NCI-H2081 treated with DMSO at 0.1 percent for 48 hours (cell line): ENCODE results near the gene ZSCAN26.
A peak's percentile ranks its signal among the peaks of the same experiment; 100 is the strongest.

Source experiments
- DNase-seq: peaks from one replicate; lab custom pipeline; 2025; lab: John Stamatoyannopoulos, UW

The ZSCAN26 gene

DNA sequence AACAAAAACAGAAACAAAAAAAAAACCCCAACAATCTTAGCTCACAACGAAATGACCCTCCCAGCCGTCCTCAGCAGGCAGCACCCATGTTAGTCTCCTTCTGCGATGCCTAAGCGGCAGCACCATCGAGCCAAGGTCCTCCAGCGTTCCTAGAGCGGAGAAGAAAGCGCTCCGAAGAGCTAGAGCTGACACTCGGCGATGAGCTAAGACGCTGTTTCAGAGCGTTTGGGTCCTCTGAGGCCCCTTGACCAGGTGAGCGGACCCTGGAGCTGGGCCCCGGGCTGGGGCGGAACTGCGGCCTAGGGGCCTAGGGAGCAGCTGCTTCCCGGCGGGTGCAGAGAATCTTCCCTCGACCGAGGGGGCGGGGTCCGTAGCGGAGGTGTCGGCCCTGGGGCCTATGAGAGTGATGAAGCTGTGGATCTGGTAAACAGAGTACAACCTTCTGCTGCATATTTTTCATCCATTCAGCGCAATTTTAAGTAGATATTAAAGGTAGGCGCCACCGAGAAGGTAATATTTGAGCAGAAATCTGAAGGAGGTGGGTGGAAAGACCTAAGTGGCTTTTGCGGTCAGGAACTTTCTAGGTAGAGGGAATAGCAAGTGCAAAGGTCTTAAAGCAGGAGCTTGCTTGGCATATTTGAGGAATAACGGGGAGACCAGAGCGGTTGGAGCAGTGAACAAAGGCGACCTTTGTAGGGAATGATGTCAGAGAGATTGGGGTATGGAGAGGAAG, at the start of gene ZSCAN26:
TSS of gene ZSCAN26 (plus strand) at position 182 of the 733 bp plus-strand sequence. CDS start 4,777 bp downstream, outside the sequence.
- peak; percentile 59 for DNase-seq

- no peak for DNase-seq
These were observed 49.1 kb upstream of the ZSCAN26 start for GRCh38 chr6:28217890-28218289.

- peak; percentile 46 for DNase-seq
These were observed 48.4 kb upstream of the ZSCAN26 start for GRCh38 chr6:28218312-28219248.

GRCh38 chr6:28220257-28221133, 46.4 kb upstream of the ZSCAN26 start:
- no peak for DNase-seq

DNA sequence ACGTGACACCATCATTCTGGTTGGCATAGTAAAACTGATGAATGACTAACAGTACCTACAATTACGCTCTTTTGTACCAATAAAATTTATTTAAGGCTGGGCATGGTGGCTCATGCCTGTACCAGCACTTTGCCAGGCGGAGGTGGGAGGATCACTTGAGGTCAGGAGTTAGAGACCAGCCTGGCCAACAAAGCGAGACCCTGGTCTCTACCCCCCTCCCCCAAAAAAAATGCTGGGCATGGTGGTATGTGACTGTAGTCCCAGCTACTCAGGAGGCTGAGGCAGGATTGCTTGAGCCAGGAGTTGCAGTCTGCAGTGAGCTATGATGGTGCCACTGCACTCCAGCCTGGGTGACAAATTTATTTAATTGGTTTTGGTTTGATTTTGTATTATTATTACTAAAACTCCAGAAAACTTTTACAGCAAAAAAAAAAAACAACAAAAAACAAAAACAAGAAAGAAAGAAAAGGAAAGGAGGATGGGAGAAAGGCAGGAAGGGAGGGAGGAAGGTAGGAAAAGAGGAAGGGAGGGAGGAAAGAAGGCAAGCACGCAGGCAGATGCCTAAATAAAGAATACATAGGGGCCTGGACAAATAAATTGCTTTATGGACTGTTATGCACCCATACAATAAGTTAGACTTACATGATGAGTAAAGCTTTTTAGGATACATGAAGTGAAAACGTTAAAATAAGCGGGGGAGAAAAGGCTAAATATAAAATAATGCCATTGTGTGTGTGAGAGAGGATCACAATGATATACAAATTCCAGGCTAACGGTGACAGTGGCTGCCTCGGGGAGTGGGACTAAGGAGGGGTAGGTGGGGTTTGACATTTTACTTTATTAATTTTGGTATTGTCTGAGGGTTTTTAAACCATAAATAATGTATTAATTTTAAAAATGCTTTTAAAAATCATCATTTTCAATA, 42.5 kb upstream of the ZSCAN26 start:
- no peak for DNase-seq

DNA sequence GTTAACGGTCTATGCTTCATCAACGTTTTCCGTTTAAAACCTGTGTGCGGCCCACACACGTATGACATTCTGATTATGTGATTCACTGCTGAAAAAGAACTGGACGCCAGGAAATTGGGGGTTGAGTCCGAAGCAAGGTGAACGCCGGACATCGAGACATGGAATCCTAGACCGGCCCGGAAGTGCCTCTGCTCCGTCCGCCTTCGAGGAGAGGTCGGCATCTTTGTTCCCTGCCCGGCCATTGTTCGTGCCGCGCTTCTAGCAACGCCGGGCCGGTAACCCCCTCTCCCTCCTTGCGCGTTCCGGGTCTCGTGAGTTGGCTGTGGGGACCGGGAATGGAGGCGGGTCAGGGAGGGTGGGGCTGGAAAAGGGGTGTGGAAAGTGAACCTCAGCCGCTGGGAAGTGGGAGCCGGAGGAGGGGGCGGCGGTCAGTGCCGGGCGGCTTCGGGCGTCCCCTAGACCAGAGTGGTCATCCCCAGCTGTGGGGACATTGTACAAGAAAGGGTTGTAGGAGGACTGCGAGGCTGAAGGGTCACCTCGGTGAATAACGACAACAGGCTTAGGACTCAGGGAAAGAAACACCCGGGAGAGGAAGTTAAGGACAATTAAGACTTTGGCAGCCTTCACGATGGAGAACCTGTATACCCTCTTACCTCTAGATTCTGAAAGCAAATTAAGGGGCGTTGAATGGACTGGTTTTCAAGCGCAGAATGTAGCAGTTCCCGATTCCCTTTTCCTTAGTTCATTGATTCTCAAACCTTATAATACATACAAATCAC, 41.7 kb upstream of the ZSCAN26 start, which contains the start of gene ZSCAN9:
TSS of gene ZSCAN9 (plus strand) at position 220 of the 779 bp plus-strand sequence. CDS start 1,810 bp downstream, outside the sequence.
- DNase-seq = peak; percentile 65

- no peak for DNase-seq
These were observed 40.5 kb upstream of the ZSCAN26 start for GRCh38 chr6:28226460-28226859.

DNA sequence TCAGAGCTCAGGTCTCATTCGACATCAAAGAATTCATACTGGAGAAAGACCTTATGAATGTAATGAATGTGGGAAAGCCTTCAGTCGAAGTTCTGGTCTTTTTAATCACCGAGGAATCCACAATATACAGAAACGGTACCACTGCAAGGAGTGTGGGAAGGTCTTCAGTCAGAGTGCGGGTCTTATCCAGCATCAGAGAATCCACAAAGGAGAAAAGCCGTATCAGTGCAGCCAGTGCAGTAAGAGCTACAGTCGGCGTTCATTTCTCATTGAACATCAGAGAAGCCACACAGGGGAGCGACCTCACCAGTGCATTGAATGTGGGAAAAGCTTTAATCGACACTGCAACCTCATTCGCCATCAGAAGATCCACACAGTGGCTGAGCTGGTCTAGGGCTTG, 34.2 kb upstream of the ZSCAN26 start:
- DNase-seq = no peak

GRCh38 chr6:28235912-28236452, 31.0 kb upstream of the ZSCAN26 start:
- DNase-seq = no peak

GRCh38 chr6:28239636-28240035, 27.3 kb upstream of the ZSCAN26 start:
- DNase-seq = no peak

- DNase-seq = no peak
These were observed 26.5 kb upstream of the ZSCAN26 start for GRCh38 chr6:28240471-28240870.

DNA sequence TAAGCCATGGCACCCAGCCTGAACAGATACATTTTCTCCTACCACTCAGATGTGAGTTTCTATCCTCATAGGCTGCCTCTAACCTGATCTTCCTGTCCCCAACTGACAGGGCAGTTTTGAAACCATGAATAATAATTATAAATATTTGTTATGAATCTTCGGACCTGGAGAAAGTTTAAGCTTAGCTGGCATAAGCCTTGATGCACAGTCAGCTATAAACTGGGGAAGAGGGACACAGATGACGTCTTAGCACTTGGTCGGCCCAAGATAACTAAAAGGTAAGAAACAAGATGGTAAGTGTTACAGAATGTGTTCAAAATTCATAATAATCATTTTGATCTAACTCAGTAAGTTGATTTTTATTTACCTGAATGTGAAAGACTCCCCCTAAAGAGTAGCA, 23.0 kb upstream of the ZSCAN26 start:
- DNase-seq = no peak

DNA sequence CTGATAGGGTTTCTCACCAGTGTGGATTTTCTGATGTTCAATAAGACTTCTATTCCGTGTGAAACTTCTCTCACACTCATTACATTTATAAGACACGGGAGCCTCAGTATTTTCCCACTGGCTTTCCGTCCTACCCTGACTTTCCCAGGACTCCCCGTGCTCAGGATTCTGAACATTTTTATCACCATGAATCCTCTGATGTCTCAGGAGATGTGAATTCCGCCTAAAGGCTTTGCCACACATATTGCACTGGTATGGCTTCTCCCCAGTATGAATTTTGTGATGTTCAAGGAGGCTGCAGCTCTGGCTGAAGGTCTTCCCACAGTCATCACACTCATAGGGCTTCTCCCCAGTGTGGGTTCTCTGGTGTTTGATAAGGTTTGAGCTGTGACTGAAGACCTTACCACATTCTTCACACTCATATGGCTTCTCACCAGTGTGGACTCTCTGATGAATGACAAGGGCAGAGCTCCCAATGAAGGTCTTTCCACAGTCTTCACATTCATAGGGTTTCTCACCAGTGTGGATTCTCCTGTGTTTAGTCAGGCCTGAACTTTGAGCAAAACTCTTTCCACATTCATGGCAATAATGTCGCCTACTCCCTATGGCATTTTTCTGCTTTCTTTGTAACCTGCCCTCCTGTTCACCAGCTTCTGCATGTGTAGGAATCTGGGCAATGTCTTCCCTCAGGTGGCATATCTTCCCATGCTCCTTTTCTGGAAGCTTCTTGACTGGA, 21.6 kb upstream of the ZSCAN26 start:
- no peak for DNase-seq

DNA sequence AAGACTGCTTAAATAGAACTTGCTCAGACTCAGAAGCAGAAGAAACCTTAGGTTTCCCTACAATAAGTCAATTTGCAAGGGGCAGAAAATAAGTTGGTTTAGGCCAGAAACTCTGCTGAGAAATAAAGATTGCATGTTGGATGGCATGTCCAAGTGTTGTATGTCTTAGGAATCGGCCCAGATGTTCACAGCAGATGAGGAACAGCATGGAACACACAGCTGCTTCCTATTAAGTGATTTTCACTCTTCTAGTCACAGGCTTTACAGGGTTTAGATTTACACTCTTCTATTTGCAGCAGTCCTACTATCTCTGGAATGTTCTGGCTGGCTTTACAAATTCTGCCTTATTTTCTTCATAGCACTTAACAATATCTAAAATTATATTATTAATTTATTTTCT, 18.0 kb upstream of the ZSCAN26 start:
- DNase-seq = no peak

DNA sequence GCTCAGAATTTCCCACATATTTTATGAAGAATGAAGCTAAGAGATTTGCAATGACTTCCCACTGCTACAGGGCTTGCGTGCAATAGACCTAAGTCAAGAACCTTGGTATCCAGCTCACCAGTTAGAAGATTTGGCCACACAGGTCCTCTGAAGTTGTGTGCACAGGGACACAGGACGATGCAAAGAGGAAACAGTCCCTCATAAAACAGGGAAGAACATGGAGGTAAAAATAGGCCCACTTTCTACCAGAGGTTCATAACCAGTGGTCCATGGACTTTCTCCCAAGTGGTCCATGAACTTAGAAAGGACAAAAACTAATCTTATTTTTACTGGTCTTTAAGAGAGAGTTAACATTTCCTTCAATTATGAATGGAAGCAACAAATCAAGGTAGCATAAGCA, 16.2 kb upstream of the ZSCAN26 start:
- no peak for DNase-seq

DNA sequence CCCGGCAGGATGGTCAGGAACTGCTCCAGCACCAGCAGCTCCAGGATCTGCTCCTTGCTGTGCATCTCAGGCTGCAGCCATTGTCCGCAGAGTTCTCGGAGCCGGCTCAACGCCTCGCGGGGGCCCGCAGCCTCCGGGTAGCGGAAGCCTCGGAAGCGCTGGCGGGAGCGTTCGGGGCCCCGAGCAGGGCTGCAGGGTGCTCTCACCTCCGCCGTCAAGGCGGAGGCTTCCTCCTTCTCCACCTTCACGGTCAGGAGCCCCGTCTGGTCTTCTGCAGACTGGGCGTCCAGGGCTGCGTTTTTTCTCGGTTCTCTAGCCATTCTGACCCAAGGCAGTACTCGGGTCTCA, 15.3 kb upstream of the ZSCAN26 start:
- no peak for DNase-seq

DNA sequence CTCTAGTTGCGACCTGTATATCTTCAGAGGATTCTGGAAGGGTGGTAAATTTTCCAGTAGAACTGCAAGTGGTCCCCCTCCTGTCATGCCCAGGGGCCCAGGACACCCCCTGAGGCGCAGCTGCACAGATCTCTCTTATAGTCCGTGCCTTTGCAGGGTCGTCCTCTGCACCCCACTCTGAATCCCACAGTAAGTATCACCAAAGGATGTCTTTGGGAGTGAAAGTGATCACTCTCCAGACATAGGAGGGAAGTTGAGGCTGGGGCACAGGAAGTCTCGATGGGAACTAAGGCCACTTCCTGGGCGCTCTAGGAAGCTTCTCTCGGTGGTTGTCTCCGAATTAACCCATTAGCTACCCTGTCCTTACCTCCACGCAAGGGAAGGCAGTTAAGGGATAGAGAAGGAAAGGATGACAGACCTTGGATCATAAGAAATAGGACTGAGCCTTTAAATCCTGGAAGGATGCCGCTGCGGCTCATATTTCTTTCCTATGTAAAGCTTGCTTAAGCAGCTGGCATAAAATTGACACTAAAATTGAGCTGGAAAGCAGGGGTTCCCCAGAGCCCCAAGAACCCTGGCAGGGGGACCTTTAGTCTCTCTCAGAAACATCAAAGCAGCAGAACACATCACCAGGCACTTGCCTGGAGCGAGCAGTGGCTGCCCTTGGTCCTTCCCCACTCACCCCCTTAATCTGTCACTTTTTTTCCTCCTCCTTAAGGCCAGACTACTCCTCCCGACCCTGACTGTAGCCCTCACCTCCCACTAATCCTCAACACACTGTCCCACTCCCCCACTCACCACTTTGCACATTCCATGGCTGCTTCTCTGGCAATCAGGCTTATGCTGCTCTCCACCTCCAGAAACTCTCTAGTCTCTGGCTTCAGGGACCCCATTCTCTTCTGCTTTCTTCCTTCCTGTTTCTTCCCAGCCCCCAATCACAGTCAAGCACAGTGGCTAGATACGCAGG, 14.7 kb upstream of the ZSCAN26 start, which contains the start of gene ZKSCAN4:
TSS of gene ZKSCAN4 (minus strand) at position 261 of the 967 bp plus-strand sequence. CDS start 289 bp downstream, outside the sequence.
- DNase-seq = peak; percentile 29

DNA sequence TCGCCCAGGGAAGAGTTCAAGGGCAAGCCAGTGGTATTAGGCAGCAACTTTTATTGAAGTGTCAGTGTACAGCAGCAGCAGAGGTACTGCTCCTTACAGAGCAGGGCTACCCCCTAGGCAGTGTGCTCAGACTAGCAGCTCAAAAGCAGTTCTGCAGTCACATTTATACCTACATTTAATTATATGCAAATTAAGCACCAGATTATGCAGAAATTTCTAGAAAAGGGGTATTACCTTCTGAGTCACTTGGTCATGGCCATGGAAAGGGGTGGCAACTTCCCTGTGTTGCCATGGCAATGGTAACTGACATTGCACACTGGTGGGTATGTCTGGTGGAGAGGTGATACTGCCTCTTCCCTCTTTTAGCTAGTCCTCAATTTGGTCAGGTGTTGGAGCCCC, 12.8 kb upstream of the ZSCAN26 start:
- DNase-seq = no peak
